Measurements from ENCODE around the gene ADAMTS8. TPM values are rescaled to one million over a fixed set of nuclear protein-coding genes. Genes with fewer than 3 reads are reported as not detected.

The ADAMTS8 gene
- total RNA-seq, 4 donors from 2014 or later = 10.0 to 45.6 (median 34.0) TPM

- H3K27ac ChIP-seq = peak overlapping the region in 3 of 4 donors; percentile 82 to 87 (median 83)
- 71 to 73% methylated on average over 2 to 5 of the region's 6 CpGs for WGBS, 2 donors (ENCODE audit: low coverage in 1 of 2)
- peak; percentile 1 for ATAC-seq
- H3K27me3 ChIP-seq = peaks cover 19% of the 10 kb centered on the region
- no peaks in the 10 kb centered on the region for H3K9me3 ChIP-seq
- H3K4me3 ChIP-seq = peak overlapping the region in 1 of 2 donors; percentile 63
- no peaks in the 10 kb centered on the region for H3K36me3 ChIP-seq
- no peak for TF ChIP-seq POLR2A (IDR thresholded peaks at IDR 0.05)
- no peak for TF ChIP-seq CTCF (IDR thresholded peaks at IDR 0.05)
- no peak for TF ChIP-seq EP300 (IDR thresholded peaks at IDR 0.05)
- TF ChIP-seq POLR2AphosphoS5 (IDR thresholded peaks at IDR 0.05) = no peak
- H3K4me1 ChIP-seq = peaks cover 0 to 84% (median 6%) of the 10 kb centered on the region in 3 donors
Measured at GRCh38 chr11:130451231-130452019, 23.0 kb upstream of the ADAMTS8 start.

GRCh38 chr11:130449996-130450769 lies 21.8 kb upstream of the ADAMTS8 start:
- TF ChIP-seq POLR2A (IDR thresholded peaks at IDR 0.05) (peak; percentile 56 to 61), EP300 (IDR thresholded peaks at IDR 0.05) (no peak), CTCF (IDR thresholded peaks at IDR 0.05) (peak in 3 of 4 experiments; percentile 66 to 86 (median 73)), POLR2AphosphoS5 (IDR thresholded peaks at IDR 0.05) (peak; percentile 31)
- no peaks in the 10 kb centered on the region for H3K9me3 ChIP-seq
- peaks cover 19% of the 10 kb centered on the region for H3K27me3 ChIP-seq
- 70% methylated on average over 6 of the region's 34 CpGs; no CpG with 5 or more reads in 1 of the 2 donors for WGBS, 2 donors (ENCODE audit: low coverage in 1 of 2)
- peak; percentile 80 for ATAC-seq
- H3K4me3 ChIP-seq = peak overlapping the region; percentile 45 to 63
- H3K36me3 ChIP-seq = no peaks in the 10 kb centered on the region
- H3K4me1 ChIP-seq = peaks cover 0 to 75% (median 6%) of the 10 kb centered on the region in 3 donors
- H3K27ac ChIP-seq = peak overlapping the region; percentile 20 to 87 (median 82)

- TF ChIP-seq EP300 (IDR thresholded peaks at IDR 0.05) (no peak), POLR2A (IDR thresholded peaks at IDR 0.05) (no peak), CTCF (IDR thresholded peaks at IDR 0.05) (no peak), POLR2AphosphoS5 (IDR thresholded peaks at IDR 0.05) (no peak)
- ATAC-seq = no peak
- peak overlapping the region; percentile 45 to 63 for H3K4me3 ChIP-seq
- no peaks in the 10 kb centered on the region for H3K9me3 ChIP-seq
- H3K27ac ChIP-seq = peak overlapping the region; percentile 36 to 87 (median 82)
- peaks cover 0 to 67% (median 6%) of the 10 kb centered on the region in 3 donors for H3K4me1 ChIP-seq
- H3K27me3 ChIP-seq = peaks cover 19% of the 10 kb centered on the region
- H3K36me3 ChIP-seq = no peaks in the 10 kb centered on the region
- WGBS, 2 donors (ENCODE audit: low coverage in 1 of 2) = 0% methylated on average over 11 of the region's 64 CpGs; no CpG with 5 or more reads in 1 of the 2 donors
Measured at GRCh38 chr11:130449310-130449990, 21.0 kb upstream of the ADAMTS8 start.

GRCh38 chr11:130448416-130449309 lies 20.3 kb upstream of the ADAMTS8 start, which contains the start of gene ADAMTS15:
TSS of gene ADAMTS15 (plus strand) at chr11:130448645. CDS start at chr11:130448974, 329 bp downstream.
- peak within 1 kb of the TSS; percentile 45 to 63 for H3K4me3 ChIP-seq
- H3K4me1 ChIP-seq = peaks cover 0 to 59% (median 6%) of the 10 kb centered on the region in 3 donors
- H3K27ac ChIP-seq = peak within 1 kb of the TSS; percentile 36 to 87 (median 82)
- 0% methylated on average over 4 of the region's 75 CpGs; no CpG with 5 or more reads in 1 of the 2 donors for WGBS, 2 donors (ENCODE audit: low coverage in 1 of 2)
- peak; percentile 82 for ATAC-seq
- peak; percentile 67 to 68 for TF ChIP-seq POLR2A (IDR thresholded peaks at IDR 0.05)
- TF ChIP-seq CTCF (IDR thresholded peaks at IDR 0.05) = peak in 2 of 4 experiments; percentile 2 to 17
- peak; percentile 66 for TF ChIP-seq POLR2AphosphoS5 (IDR thresholded peaks at IDR 0.05)
- TF ChIP-seq EP300 (IDR thresholded peaks at IDR 0.05) = no peak
- no peaks in the 10 kb centered on the region for H3K9me3 ChIP-seq
- H3K27me3 ChIP-seq = peaks cover 19% of the 10 kb centered on the region
- H3K36me3 ChIP-seq = no peaks in the 10 kb centered on the region
